NCI-H510A treated with DMSO at 0.1 percent for 48 hours (cell line): Measurements from ENCODE around the gene PLPP1.

Experiments used
- DNase-seq: peaks from one replicate; lab custom pipeline; 2025; lab: John Stamatoyannopoulos, UW

The PLPP1 gene

GRCh38 chr5:55409775-55410174, 125.0 kb downstream of the PLPP1 start:
- no peak for DNase-seq

GRCh38 chr5:55407984-55408383, 126.8 kb downstream of the PLPP1 start:
- DNase-seq = no peak

GRCh38 chr5:55407059-55407684, 127.6 kb downstream of the PLPP1 start:
- DNase-seq = peak; percentile 18

GRCh38 chr5:55406292-55406691, 128.5 kb downstream of the PLPP1 start:
- peak; percentile 46 for DNase-seq

GRCh38 chr5:55402199-55402598, 132.6 kb downstream of the PLPP1 start:
- no peak for DNase-seq

- no peak for DNase-seq
Observed at GRCh38 chr5:55393501-55394175, 141.1 kb downstream of the PLPP1 start.

- no peak for DNase-seq
Observed at GRCh38 chr5:55392669-55393068, 142.1 kb downstream of the PLPP1 start.

GRCh38 chr5:55391707-55392106, 143.1 kb downstream of the PLPP1 start:
- no peak for DNase-seq

GRCh38 chr5:55387865-55388264, 146.9 kb downstream of the PLPP1 start:
- no peak for DNase-seq

- DNase-seq = no peak
Observed at GRCh38 chr5:55386356-55386755, 148.4 kb downstream of the PLPP1 start.

- DNase-seq = no peak
Observed at GRCh38 chr5:55385846-55386245, 148.9 kb downstream of the PLPP1 start.

- no peak for DNase-seq
Observed at GRCh38 chr5:55385227-55385626, 149.5 kb downstream of the PLPP1 start.

- no peak for DNase-seq
Observed at GRCh38 chr5:55384072-55384471, 150.7 kb downstream of the PLPP1 start.

GRCh38 chr5:55383254-55383653, 151.5 kb downstream of the PLPP1 start:
- DNase-seq = no peak

- no peak for DNase-seq
Observed at GRCh38 chr5:55377810-55378209, 157.0 kb downstream of the PLPP1 start.
